SK-N-SH (cell line): ENCODE data around the gene OMP. TPM values are rescaled to one million over a fixed set of nuclear protein-coding genes. Genes with fewer than 3 reads are reported as not detected.

Source experiments
- CTCF ChIA-PET: fragments of 300-600, 350-600 bp; formaldehyde crosslinking; extraction: SDS; loops from one replicate; lab custom pipeline; 2021; lab: Yijun Ruan, JAX
- POLR2A ChIA-PET: fragments of 350-600 bp; sonication (Branson Sonifier 250); formaldehyde crosslinking; extraction: SDS; loops from one replicate; lab custom pipeline; 2020; ENCODE audit warnings: antibody characterized with exemption, inconsistent platforms; lab: Yijun Ruan, JAX
- DNase-seq: peaks from one replicate; pipeline ENCODE4 v3.0.0; 2012
- H2AFZ ChIP-seq: fragments of 200-600 bp; sonication (generic); 2 replicates; pipeline ENCODE4 v1.8.1; 2016; ENCODE audit warnings: antibody characterized with exemption, mild to moderate bottlenecking, low read depth
- H3F3A ChIP-seq: fragments of 200-600 bp; sonication (generic); replicated peaks from 2 replicates; pipeline ENCODE3; 2016; ENCODE audit warnings: antibody characterized with exemption, mild to moderate bottlenecking; ENCODE audit not compliant: insufficient read depth
- H3K27ac ChIP-seq, 2 experiments: fragments of 200-500 bp in 1 of 2; fragments of 200-600 bp in 1 of 2; sonication (Bioruptor generic) in 1 of 2; sonication (generic), shearing (Covaris generic) in 1 of 2; 2 replicates each; pipeline versions ENCODE4 v1.5.1 to v1.6.1; 2014 to 2016; ENCODE audit warnings: low read depth in 2 of 2, inconsistent platforms in 1 of 2, low read length in 1 of 2, mild to moderate bottlenecking in 1 of 2, mixed read lengths in 1 of 2
- H3K27me3 ChIP-seq: fragments of 200-600 bp; sonication (generic), shearing (Covaris generic); 2 replicates; pipeline ENCODE4 v1.6.1; 2016; ENCODE audit warnings: mixed run types; ENCODE audit not compliant: insufficient read depth
- H3K36me3 ChIP-seq, 2 experiments: fragments of 200-500 bp in 1 of 2; fragments of 200-600 bp in 1 of 2; sonication (Bioruptor generic) in 1 of 2; sonication (generic) in 1 of 2; replicated peaks in 1 of 2; 2 replicates each; pipeline versions ENCODE3 to v1.5.1; 2014 to 2016; ENCODE audit warnings: low read length in 1 of 2, mild to moderate bottlenecking in 1 of 2; ENCODE audit not compliant: insufficient read depth in 2 of 2, control insufficient read depth in 1 of 2
- H3K4me1 ChIP-seq, 2 experiments: fragments of 200-500 bp in 1 of 2; fragments of 200-600 bp in 1 of 2; sonication (Bioruptor generic) in 1 of 2; sonication (generic), shearing (Covaris generic) in 1 of 2; 2 replicates each; pipeline versions ENCODE4 v1.5.1 to v1.6.1; 2014 to 2016; ENCODE audit warnings: low read depth in 1 of 2, low read length in 1 of 2, mixed run types in 1 of 2; ENCODE audit not compliant: insufficient read depth in 2 of 2, control insufficient read depth in 1 of 2
- H3K4me2 ChIP-seq: fragments of 200-600 bp; sonication (generic), shearing (Covaris generic); 2 replicates; pipeline ENCODE4 v1.6.1; 2017; ENCODE audit warnings: mixed run types
- H3K4me3 ChIP-seq, 2 experiments: fragments of 200-500 bp in 1 of 2; fragments of 200-600 bp in 1 of 2; sonication (Bioruptor generic) in 1 of 2; sonication (generic), shearing (Covaris generic) in 1 of 2; 2 replicates each; pipeline versions ENCODE4 v1.5.1 to v1.8.1; 2014 to 2016; ENCODE audit warnings: low read depth in 2 of 2, inconsistent platforms in 1 of 2, low read length in 1 of 2, mild to moderate bottlenecking in 1 of 2, mixed read lengths in 1 of 2, moderate library complexity in 1 of 2
- H3K79me2 ChIP-seq: fragments of 200-600 bp; sonication (generic); 2 replicates; pipeline ENCODE4 v1.8.1; 2017; ENCODE audit warnings: mild to moderate bottlenecking; ENCODE audit not compliant: insufficient read depth
- H3K9ac ChIP-seq: fragments of 200-600 bp; sonication (generic); 2 replicates; pipeline ENCODE4 v1.6.1; 2017; ENCODE audit warnings: mixed run types
- H3K9me2 ChIP-seq: fragments of 200-600 bp; sonication (generic); 2 replicates; pipeline ENCODE4 v1.6.1; 2017; ENCODE audit warnings: mixed run types
- H3K9me3 ChIP-seq: fragments of 200-600 bp; sonication (generic); 2 replicates; pipeline ENCODE4 v1.6.1; 2017; ENCODE audit warnings: mixed run types, mild to moderate bottlenecking, moderate library complexity
- H4K20me1 ChIP-seq: fragments of 200-600 bp; sonication (generic); 2 replicates; pipeline ENCODE4 v1.6.1; 2017; ENCODE audit warnings: mild to moderate bottlenecking, mixed run types; ENCODE audit not compliant: insufficient read depth
- CHD2 ChIP-seq: fragments of 150-350 bp; IDR thresholded peaks from 2 replicates; pipeline ENCODE4 v1.6.1; 2018; ENCODE audit warnings: low read length; ENCODE audit not compliant: partially characterized antibody
- CTCF ChIP-seq: fragments of 200-600 bp; sonication (generic); IDR thresholded peaks from 2 replicates; pipeline ENCODE4 v1.6.1; 2017; ENCODE audit warnings: antibody characterized with exemption, mild to moderate bottlenecking, moderate library complexity
- ELF1 ChIP-seq: IDR thresholded peaks from 2 replicates; pipeline ENCODE4 v1.4.0; 2012
- EP300 ChIP-seq, 2 experiments: IDR thresholded peaks; 2 replicates each; pipeline versions ENCODE4 v1.4.0 to v1.6.1; 2012; ENCODE audit warnings: borderline replicate concordance in 1 of 2, low read depth in 1 of 2, low read length in 1 of 2
- EZH2phosphoT487 ChIP-seq: fragments of 200-600 bp; sonication (generic); IDR thresholded peaks from 2 replicates; pipeline ENCODE4 v1.6.1; 2017; ENCODE audit warnings: low read depth, mixed run types, mild to moderate bottlenecking, antibody characterized with exemption, moderate library complexity, borderline replicate concordance
- FOXJ3 ChIP-seq: sonication (generic); formaldehyde crosslinking; IDR thresholded peaks from 2 replicates; pipeline ENCODE4 v1.5.1; 2020; ENCODE audit warnings: mild to moderate bottlenecking, missing genetic modification reagents
- GABPA ChIP-seq: IDR thresholded peaks from 2 replicates; pipeline ENCODE4 v1.4.0; 2012; ENCODE audit warnings: low read depth, mild to moderate bottlenecking
- IRF3 ChIP-seq: fragments of 150-350 bp; IDR thresholded peaks from 2 replicates; pipeline ENCODE4 v1.6.1; 2016; ENCODE audit warnings: mild to moderate bottlenecking, low read depth, low read length
- MAX ChIP-seq: IDR thresholded peaks from 2 replicates; pipeline ENCODE4 v1.4.0; 2012; ENCODE audit warnings: low read depth
- MEF2A ChIP-seq: IDR thresholded peaks from 2 replicates; pipeline ENCODE4 v1.4.0; 2012; ENCODE audit warnings: low read depth, borderline replicate concordance
- MXI1 ChIP-seq: IDR thresholded peaks from 2 replicates; pipeline ENCODE4 v1.6.1; 2012; ENCODE audit warnings: mild to moderate bottlenecking, low read depth, low read length, improper control_type of control experiment
- NRF1 ChIP-seq: IDR thresholded peaks from 2 replicates; pipeline ENCODE4 v1.6.1; 2012; ENCODE audit warnings: low read depth, mild to moderate bottlenecking, low read length
- POLR2AphosphoS5 ChIP-seq: IDR thresholded peaks from 2 replicates; pipeline ENCODE4 v1.6.1; 2012; ENCODE audit warnings: low read depth, low read length
- RFX5 ChIP-seq: IDR thresholded peaks from 2 replicates; pipeline ENCODE4 v1.6.1; 2012; ENCODE audit warnings: mild to moderate bottlenecking, improper control_type of control experiment, low read length
- RXRA ChIP-seq: IDR thresholded peaks from 2 replicates; pipeline ENCODE4 v1.4.0; 2012; ENCODE audit warnings: low read depth, mild to moderate bottlenecking, borderline replicate concordance
- SIN3A ChIP-seq: IDR thresholded peaks from 2 replicates; pipeline ENCODE4 v1.6.1; 2012; ENCODE audit warnings: low read depth, mild to moderate bottlenecking, low read length, moderate library complexity, borderline replicate concordance
- TAF1 ChIP-seq: IDR thresholded peaks from 2 replicates; pipeline ENCODE4 v1.6.1; 2012; ENCODE audit warnings: low read depth, mild to moderate bottlenecking, low read length, moderate library complexity, borderline replicate concordance
- TEAD4 ChIP-seq: IDR thresholded peaks from 2 replicates; pipeline ENCODE4 v1.4.0; 2012; ENCODE audit warnings: mild to moderate bottlenecking, borderline replicate concordance; ENCODE audit not compliant: insufficient read depth
- WGBS: methylation state at CpG from one replicate; pipeline ENCODE4 v1.1.6; 2017; ENCODE audit warnings: low lambda C conversion rate; 5-methylcytosine and 5-hydroxymethylcytosine counted together
- polyA plus RNA-seq, 3 experiments: library from polyadenylated mRNA; depleted of rRNA; stranded (reverse); fragments of >200 nt; gene quantifications; 2 replicates each; pipeline ENCODE4 v1.2.3, GENCODE V29; 2012
- TF ChIP-seq, protein P1 (sequence below): IDR thresholded peaks from 2 replicates; pipeline ENCODE4 v1.6.1; 2012; ENCODE audit warnings: mild to moderate bottlenecking, low read depth, low read length, moderate library complexity
- TF ChIP-seq, protein P2 (sequence below): IDR thresholded peaks from 2 replicates; pipeline ENCODE4 v1.4.0; 2012; ENCODE audit warnings: low read depth, borderline replicate concordance

OMP gene
- polyA plus RNA-seq, 1 of the 3 experiments (the other 2 are of a cell fraction), result 0.20 TPM

DNA sequence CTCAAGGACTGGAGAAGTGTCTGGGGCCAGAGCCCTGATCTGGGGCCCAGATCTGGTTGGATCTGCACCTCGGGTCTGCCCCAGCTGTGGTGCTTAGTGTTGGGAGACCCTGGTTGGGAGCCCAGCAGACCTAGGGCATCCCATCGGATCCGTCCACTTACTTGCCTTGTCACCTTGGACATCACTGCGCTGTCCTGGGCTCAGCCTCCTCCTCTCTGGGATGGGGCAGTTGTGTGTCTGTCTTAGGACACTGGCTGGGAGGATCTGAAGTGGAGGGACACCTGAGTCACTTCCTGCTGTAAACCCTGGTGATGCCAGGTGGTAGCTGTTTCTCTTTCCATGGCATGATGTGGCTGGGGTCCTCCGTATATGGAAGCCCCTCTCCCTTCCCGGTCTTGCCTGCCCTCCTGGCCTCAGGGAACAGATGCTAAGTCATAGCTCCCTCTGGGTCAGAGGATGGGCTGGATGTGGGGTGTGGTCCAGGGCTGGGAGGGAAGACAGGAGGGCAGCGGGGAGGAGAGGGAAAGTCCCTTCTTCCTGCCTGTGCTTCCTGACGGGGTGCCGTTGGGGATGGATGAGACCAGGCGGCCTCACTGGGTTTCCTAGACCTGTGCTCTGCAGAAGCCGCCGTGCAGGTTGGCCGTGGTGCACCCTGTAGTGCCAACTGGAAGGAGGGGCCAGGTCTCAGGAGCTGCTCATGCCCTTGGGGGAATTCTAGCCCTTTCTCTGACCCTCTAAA, 12.1 kb upstream of the OMP start:
- no peaks in the 10 kb centered on the region for H3K27me3 ChIP-seq
- WGBS, result 77% methylated on average over 12 of the region's 13 CpGs
- H3K36me3 ChIP-seq, result peaks cover 3 to 5% of the 10 kb centered on the region in 2 experiments
- no peaks in the 10 kb centered on the region for H3K9me2 ChIP-seq
- TF ChIP-seq GABPA, result no peak
- no peak for TF ChIP-seq ELF1
- TF ChIP-seq NRF1, result no peak
- no peak for TF ChIP-seq IRF3
- no peak for TF ChIP-seq MEF2A
- no peak for TF ChIP-seq CHD2
- TF ChIP-seq RFX5, result no peak
- TF ChIP-seq, protein P1, sequence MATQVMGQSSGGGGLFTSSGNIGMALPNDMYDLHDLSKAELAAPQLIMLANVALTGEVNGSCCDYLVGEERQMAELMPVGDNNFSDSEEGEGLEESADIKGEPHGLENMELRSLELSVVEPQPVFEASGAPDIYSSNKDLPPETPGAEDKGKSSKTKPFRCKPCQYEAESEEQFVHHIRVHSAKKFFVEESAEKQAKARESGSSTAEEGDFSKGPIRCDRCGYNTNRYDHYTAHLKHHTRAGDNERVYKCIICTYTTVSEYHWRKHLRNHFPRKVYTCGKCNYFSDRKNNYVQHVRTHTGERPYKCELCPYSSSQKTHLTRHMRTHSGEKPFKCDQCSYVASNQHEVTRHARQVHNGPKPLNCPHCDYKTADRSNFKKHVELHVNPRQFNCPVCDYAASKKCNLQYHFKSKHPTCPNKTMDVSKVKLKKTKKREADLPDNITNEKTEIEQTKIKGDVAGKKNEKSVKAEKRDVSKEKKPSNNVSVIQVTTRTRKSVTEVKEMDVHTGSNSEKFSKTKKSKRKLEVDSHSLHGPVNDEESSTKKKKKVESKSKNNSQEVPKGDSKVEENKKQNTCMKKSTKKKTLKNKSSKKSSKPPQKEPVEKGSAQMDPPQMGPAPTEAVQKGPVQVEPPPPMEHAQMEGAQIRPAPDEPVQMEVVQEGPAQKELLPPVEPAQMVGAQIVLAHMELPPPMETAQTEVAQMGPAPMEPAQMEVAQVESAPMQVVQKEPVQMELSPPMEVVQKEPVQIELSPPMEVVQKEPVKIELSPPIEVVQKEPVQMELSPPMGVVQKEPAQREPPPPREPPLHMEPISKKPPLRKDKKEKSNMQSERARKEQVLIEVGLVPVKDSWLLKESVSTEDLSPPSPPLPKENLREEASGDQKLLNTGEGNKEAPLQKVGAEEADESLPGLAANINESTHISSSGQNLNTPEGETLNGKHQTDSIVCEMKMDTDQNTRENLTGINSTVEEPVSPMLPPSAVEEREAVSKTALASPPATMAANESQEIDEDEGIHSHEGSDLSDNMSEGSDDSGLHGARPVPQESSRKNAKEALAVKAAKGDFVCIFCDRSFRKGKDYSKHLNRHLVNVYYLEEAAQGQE, result no peak
- no peak for TF ChIP-seq MXI1
- no peak for TF ChIP-seq RXRA
- no peak for TF ChIP-seq MAX
- TF ChIP-seq CTCF, result no peak
- TF ChIP-seq POLR2AphosphoS5, result no peak
- TF ChIP-seq TAF1, result no peak
- TF ChIP-seq EZH2phosphoT487, result no peak
- TF ChIP-seq, protein P2, sequence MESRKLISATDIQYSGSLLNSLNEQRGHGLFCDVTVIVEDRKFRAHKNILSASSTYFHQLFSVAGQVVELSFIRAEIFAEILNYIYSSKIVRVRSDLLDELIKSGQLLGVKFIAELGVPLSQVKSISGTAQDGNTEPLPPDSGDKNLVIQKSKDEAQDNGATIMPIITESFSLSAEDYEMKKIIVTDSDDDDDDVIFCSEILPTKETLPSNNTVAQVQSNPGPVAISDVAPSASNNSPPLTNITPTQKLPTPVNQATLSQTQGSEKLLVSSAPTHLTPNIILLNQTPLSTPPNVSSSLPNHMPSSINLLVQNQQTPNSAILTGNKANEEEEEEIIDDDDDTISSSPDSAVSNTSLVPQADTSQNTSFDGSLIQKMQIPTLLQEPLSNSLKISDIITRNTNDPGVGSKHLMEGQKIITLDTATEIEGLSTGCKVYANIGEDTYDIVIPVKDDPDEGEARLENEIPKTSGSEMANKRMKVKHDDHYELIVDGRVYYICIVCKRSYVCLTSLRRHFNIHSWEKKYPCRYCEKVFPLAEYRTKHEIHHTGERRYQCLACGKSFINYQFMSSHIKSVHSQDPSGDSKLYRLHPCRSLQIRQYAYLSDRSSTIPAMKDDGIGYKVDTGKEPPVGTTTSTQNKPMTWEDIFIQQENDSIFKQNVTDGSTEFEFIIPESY, result no peak
- no peak for TF ChIP-seq FOXJ3 (CRISPR knock-in tag)
- no peak for TF ChIP-seq SIN3A
- no peak for TF ChIP-seq EP300 (IDR thresholded peaks at IDR 0.05; ENCODE audit: borderline replicate concordance in 1 of 2, low read depth in 1 of 2, low read length in 1 of 2)
- TF ChIP-seq TEAD4, result no peak
- no peaks in the 10 kb centered on the region for H3K9me3 ChIP-seq
- no peak overlapping the region for H3K9ac ChIP-seq
- peaks cover 21% of the 10 kb centered on the region for H4K20me1 ChIP-seq
- no peak overlapping the region for H2AFZ ChIP-seq
- DNase-seq, result no peak
- CTCF ChIA-PET, result interaction anchor here (0.8 to 9.5 kb wide), 36 partner anchors 9 to 455 kb away, joined by 3 to 218 read pairs (median 5); partner anchors contain the start of genes CAPN5 and OMP
- H3K27ac ChIP-seq, result no peak overlapping the region
- peaks cover 0 to 14% of the 10 kb centered on the region in 2 experiments; a peak in 1 of 4 replicates for H3K4me1 ChIP-seq
- H3F3A ChIP-seq, result peaks cover 3% of the 10 kb centered on the region
- no peak overlapping the region for H3K4me2 ChIP-seq
- H3K79me2 ChIP-seq, result peaks cover 18% of the 10 kb centered on the region
- no peak overlapping the region for H3K4me3 ChIP-seq
- POLR2A ChIA-PET, result interaction anchor here (0.7 to 1.3 kb wide), 2 partner anchors 17 to 37 kb away, joined by 3 to 4 read pairs; no protein-coding TSS in a partner anchor
